ENCODE results near the gene STOML1.
A peak's percentile ranks its signal among the peaks of the same experiment; 100 is the strongest.

The STOML1 gene

DNA sequence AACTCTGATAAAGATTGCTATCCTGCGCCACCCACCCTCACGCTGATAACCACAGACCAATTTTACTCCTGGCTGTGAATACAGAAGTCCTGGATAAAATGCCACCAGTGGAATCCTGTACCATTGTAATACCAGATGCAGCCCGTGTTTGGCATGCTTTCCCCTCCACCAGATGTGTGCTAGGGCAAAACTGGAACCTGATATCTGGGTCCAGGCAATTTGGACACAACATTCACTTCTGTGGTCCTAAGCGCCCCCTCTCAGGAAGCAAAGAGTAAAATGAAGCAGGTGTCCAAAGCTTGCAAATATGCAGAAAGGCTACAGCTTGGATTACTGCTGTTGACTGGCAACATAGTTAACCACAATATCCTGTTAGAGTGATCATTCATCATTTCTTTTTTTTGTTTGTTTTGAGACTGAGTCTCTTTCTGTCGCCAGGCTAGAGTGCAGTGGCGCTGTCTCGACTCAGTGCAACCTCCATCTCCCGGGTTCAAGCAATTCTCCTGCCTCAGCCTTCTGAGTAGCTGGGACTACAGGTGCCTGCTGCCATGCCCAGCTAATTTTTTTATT is 33.0 kb downstream of the STOML1 start:
- DNase-seq = peak; percentile 27 to 30

- no peak for DNase-seq
Observed at GRCh38 chr15:73957785-73958184, 34.3 kb downstream of the STOML1 start.

GRCh38 chr15:73957276-73957675 is 34.8 kb downstream of the STOML1 start:
- no peak for DNase-seq

DNA sequence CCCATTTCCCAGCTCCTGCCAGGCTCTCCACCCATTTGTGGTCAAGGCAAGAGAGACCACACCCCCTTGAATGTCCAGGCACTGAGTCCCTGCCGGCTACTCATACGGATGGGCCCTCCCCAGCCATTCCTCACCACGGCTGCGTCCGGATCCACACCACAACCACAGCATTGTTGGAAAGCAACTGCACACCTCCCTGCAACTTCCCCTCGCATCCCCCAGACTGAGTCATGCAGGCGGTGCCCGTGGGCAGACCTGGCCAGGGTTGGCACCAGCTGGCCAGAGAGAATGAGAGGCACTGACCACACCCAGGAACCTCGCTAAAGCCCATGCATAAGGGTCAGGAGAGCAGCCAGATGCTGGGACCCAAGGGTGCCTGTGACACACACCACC is 35.4 kb downstream of the STOML1 start:
- DNase-seq = peak; percentile 27 to 50

DNA sequence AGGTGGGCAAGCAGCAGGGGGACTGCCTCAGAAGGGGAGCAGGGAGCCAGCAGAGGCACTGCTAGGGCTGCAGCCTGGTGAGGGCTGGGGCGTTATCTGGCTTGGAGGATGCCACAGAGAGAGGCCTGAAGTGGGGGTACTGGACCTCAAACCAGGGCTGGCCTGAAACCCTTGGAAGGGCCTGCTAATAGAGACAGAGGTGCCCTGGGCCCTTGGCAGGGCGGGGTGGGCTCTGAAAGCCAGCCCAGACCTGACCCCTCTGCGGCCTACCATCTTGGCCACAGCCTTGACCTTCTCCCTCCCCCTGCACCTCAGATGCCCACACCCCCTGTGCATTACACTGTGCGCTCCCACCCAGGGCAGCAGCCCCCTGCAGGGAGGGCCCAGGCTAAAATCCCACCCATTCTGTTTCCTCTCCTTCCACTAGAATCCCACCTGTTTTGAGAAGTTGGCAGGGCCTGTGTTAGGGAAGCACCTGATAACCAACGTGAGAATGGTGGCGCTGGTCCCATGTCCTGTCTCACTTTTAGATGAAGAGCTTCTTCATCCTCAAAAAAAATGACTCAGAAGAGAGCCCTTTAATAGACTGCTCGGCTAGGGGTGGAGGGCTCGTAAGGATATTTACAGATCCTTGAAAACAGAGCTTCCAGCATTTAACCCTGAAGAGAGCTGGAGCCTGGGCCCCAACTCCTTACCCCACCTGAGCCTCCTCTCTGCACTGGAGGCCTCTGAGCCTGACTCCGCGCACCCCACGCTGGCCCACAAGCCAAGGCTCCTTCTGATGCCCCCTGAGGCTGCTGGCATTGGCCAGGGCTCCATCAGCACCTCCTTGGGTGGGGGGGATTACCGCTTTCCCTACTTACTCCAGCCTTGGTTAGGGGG is 36.0 kb downstream of the STOML1 start:
- DNase-seq = no peak

DNA sequence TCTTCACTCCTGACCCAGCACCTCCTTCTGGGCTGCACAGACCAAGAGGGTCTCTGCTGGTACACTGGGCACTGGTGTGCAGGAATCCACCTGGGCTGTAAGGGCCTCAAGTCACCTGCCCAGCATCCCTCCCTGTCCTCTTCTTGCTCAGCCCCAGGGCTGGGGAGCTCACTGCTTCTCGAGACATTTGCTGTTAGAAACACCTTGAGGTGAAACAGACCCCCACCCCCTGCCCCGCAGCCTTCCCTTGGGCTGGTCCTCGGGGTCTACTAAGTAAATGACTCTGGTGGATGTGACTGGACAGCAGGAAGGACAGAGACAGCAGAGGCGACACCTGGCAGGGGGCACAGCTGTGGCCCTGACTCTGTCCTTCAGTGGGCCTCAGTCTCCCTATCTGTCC is 36.8 kb downstream of the STOML1 start:
- DNase-seq = no peak

DNA sequence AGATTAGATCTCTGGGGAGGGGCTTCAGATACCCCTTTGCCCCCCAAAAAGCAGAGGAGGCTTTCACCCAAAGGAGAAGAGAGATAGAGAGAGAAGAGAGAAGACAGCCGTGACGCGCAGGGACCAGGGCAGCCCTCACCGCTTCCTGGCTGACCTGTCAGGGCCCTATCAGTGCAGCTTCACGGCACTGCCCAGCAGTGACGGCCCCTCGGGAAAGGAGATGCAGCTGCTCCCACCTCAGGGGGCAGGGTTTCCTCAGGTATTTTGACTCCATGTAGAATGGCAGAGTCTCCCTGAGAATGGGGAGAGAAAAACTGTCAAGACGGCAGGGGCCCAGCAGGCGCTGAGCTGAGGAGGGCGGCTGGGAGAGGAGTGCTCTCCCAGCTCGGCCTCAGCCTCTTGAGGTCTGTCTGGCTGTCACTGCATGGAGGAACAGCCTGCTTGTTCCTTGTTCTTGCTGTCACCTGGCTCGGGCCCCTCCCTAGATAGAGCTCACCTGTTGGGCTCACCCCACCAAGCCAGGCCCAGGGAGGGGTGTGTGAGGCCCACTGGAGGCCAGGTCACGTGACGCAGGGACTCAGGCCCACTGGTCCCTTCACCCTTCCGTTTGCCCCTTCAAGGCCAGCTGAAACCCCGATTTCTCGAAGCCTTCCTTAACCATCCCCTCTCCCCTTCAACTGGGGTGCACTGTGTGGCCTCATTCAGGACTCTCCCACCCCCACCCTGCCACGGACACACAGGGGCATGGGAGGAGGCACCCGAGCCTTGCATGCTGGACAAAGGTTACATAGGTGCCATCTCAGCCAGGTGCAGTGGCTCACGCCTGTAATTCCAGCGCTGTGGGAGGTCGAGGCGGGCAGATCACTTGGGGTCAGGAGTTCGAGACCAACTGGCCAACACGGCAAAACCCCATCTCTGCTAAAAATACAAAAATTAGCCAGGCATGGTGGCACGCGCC is 37.6 kb downstream of the STOML1 start:
- DNase-seq = no peak

- DNase-seq = no peak
Observed at GRCh38 chr15:73952913-73953750, 39.0 kb downstream of the STOML1 start.

DNA sequence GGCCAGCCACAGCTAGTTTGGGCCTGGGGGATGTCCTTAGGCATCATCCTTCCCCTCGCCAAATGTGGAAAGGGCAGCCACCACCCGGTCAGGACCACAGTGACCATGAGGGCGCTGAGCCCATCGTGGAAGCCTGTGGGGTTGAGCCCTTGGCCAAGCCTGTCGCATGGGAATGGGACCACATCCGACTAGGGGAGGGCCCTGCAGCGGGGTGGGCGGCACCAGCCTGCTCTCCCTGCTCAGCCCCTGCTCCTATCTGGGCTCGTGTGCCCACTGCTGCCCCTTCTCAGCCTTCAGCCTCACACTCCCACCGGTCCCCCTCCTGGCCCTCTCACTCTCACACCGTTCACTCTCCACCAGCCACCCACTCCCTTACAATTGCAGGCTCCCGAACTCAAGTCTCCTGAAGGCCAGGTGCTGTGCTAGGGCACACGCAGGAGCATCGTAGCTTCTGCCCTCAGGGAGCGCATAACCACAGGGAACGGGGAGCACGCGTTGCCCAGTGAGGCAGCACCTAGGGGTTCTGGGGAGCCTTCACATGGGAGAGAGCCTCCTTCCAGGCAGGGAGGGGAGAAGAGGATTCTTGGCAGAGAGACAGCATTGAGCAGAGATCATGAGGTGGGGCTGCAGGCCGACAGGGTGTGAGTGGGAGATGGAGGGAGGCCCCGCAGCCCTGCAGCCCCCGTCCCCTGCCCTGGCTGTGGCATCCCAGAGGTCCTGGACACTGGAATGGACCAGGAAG is 39.8 kb downstream of the STOML1 start:
- no peak for DNase-seq

DNA sequence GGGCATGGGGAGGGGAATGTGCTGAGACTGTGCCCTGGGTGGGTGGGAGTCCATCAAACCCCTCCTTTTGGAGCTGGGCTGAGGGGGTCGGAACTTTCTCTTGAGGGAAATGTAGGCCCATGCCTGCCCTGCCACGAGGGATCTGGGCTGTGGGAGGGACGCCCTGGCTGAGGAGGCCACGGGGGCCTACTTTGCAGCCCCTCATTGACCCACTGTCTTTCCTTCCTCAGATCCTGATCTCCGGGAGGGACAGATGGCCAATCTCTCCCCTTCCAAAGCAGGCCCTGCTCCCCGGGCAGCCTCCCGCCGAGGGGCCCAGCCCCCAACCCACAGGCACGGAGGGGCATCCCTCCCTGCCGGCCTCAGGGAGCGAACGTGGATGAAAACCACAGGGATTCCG is 40.5 kb downstream of the STOML1 start:
- no peak for DNase-seq

- peak; percentile 70 to 76 for DNase-seq
Observed at GRCh38 chr15:73950831-73951561, 41.1 kb downstream of the STOML1 start.

GRCh38 chr15:73950479-73950830 is 41.6 kb downstream of the STOML1 start:
- no peak for DNase-seq

- no peak for DNase-seq
Observed at GRCh38 chr15:73949496-73949895, 42.6 kb downstream of the STOML1 start.

GRCh38 chr15:73948982-73949381 is 43.1 kb downstream of the STOML1 start:
- DNase-seq = no peak

DNA sequence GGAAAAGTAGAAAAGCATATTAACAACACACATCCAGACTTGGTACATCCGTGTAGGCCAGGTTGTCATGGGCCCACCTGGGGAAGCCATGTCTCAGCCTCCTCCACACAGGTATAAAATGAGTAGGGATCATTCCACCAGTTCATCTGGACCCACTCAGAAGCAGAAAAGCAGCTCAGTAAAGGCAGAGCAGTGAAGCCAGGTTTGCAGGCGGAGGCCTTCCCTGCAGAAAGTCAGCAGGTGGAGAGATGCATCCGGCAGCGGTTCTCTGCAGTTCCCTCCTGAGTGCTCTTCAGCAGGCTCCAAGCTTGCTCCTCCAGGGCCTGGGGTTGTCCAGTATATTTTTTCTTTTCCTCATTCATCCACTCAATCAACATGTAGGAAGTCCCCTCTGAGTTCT is 43.7 kb downstream of the STOML1 start:
- no peak for DNase-seq

DNA sequence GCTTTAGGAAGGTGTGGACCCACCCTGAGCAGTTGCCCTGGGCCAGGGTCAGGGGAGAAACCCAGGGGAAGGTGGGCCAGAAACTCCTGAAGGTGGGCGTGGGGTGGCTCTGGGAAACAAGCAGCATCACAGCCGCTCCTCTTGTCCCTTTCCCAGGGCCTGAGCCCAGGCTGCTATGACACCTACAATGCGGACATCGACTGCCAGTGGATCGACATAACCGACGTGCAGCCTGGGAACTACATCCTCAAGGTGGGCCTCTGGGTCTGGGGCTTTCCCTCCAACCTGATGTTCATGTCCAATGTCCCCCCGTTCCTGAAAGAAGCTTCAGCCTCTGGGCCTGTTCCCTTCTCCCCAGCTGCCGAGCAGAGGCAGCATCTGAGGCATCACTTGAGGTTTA is 44.4 kb downstream of the STOML1 start:
- no peak for DNase-seq

DNA sequence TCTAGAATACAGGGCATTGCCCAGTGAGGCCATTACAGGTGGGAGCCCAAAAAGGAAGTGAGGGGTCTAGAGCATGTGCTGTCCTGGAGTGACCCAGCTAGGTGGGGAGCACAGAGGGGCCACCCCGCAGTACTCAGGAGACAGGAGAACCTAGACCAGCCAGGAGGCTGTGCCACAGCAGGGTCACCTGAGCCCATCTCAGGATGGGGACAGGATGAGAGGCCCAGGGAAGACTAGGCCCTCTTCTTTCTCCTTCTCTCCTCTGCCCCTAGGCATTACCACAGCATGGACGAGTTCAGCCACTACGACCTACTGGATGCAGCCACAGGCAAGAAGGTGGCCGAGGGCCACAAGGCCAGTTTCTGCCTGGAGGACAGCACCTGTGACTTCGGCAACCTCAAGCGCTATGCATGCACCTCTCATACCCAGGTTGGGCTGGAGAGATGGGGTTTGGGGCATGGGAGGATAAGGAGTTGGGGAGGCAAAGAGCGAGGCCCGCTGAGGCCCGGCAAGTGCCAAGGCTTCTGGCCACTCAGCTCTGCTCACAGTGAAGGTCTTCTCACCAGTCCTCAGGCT is 45.2 kb downstream of the STOML1 start:
- no peak for DNase-seq

- DNase-seq = no peak
Observed at GRCh38 chr15:73946046-73946721, 45.9 kb downstream of the STOML1 start.

DNA sequence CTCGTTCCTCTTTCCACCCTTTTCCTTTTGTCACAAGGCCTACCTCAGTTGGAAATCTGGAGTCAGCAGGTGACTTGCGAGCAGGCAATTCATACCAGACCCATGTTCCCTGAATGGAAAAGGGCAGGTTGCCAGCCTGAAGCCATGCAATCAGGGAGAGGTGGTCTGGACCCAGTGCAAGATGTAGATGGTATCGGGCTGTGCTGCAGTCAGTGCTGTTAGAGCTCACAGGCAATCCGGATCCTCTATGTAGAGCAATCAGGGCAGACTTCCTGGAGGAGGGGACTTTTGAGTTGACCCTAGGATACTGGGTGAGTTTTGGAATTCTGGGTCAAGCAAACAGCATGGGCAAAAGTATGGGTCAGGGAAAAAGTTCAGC is 47.0 kb downstream of the STOML1 start:
- no peak for DNase-seq

All from AML-193 (cell line).